ES-I3 (cell line): ENCODE measurements around the gene PCDHGC4.

Source experiments
- H3K36me3 ChIP-seq: 2 replicates; pipeline ENCODE4 v1.6.1; 2013; ENCODE audit warnings: mild to moderate bottlenecking, low read length, control low read depth, moderate library complexity; ENCODE audit not compliant: insufficient read depth
- H3K4me1 ChIP-seq: 2 replicates; pipeline ENCODE4 v1.6.1; 2013; ENCODE audit warnings: mild to moderate bottlenecking, control low read depth, low read length; ENCODE audit not compliant: insufficient read depth
- H3K9ac ChIP-seq: 2 replicates; pipeline ENCODE4 v1.6.1; 2013; ENCODE audit warnings: low read depth, mild to moderate bottlenecking, low read length, moderate library complexity
- H3K9me3 ChIP-seq: 2 replicates; pipeline ENCODE4 v1.6.1; 2013; ENCODE audit warnings: mild to moderate bottlenecking, low read length, moderate library complexity; ENCODE audit not compliant: control insufficient read depth, insufficient read depth

Gene PCDHGC4

GRCh38 chr5:141484641-141485311 is at the start of gene PCDHGC4:
Gene PCDHGC4, plus strand, starts transcription at chr5:141485030. Its CDS starts 144 bp downstream, at chr5:141485174.
- Histone ChIP-seq H3K9me3 (no peaks in the 10 kb centered on the region), H3K36me3 (no peaks in the 10 kb centered on the region), H3K4me1 (peaks cover 25% of the 10 kb centered on the region), H3K9ac (peak within 1 kb of the TSS; percentile 70)

DNA sequence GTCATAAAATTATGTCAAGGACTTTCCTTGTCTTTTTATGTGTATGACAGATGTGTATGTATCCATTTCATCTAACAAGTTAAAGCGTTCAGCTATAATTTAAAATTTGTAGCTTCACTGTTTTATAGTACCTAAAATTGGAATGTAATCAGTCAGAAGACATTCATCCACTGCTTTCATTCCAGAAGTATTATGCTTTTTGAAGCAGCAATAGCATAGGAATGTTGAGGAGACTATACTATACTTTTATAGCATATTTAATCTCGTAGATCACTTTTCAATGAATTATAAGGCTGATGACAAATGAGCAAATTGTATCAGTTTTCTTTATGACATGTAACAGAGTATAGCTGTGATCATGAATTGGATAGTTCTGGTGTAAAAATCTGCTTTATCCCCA is 47.6 kb upstream of the PCDHGC4 start:
- no peaks in the 10 kb centered on the region for H3K36me3 ChIP-seq
- no peak overlapping the region for H3K9ac ChIP-seq
- no peaks in the 10 kb centered on the region; the same call in 1 of the 2 replicates for H3K9me3 ChIP-seq
- no peaks in the 10 kb centered on the region for H3K4me1 ChIP-seq

DNA sequence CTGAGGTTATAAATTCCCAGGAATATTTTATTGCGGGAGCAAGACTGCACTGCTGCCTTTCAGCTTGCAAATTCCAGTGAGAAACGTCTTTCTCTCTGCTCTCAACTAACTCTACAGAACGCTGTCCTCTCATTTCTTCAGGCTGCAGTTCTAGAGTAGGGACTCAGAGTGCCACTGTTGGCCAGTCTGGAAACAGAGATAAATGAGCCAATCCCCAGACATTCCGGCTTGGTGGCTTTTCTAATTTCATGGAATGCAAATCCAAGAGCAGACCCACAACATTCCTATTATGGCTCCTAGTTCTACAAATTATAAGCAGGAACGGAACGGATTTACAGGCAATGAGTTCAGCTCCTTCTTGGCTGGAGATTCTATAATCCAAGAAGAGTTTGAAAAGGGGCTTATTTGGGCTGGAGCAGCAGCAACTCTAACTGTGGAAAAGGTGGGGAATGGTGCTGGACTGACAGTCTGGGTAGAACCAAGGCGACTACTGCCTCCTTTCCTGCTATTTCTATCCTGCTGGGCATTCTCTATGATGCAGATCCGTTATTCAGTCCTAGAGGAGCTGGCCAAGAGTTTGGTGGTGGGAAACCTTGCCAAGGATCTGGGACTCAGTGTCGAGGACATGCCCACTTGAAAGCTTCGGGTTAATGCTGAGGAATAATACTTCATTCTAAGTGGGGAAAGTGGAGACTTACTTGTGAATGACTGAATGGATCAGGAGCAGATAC is 45.3 kb upstream of the PCDHGC4 start:
- Histone ChIP-seq H3K36me3 (no peaks in the 10 kb centered on the region), H3K4me1 (no peaks in the 10 kb centered on the region), H3K9me3 (no peaks in the 10 kb centered on the region; the same call in 1 of the 2 replicates), H3K9ac (no peak overlapping the region)

- Histone ChIP-seq H3K4me1 (no peaks in the 10 kb centered on the region), H3K9ac (no peak overlapping the region)
These were observed 44.5 kb upstream of the PCDHGC4 start for GRCh38 chr5:141440341-141440740.

GRCh38 chr5:141441571-141442170 is 43.2 kb upstream of the PCDHGC4 start:
- no peaks in the 10 kb centered on the region; the same call in 1 of the 2 replicates for H3K9me3 ChIP-seq
- no peaks in the 10 kb centered on the region for H3K36me3 ChIP-seq
- H3K9ac ChIP-seq, result no peak overlapping the region
- no peaks in the 10 kb centered on the region for H3K4me1 ChIP-seq

More at GRCh38 chr5:141440341-141440740, 44.5 kb upstream of the PCDHGC4 start:
- Histone ChIP-seq H3K36me3 (no peaks in the 10 kb centered on the region), H3K9me3 (no peaks in the 10 kb centered on the region; the same call in 1 of the 2 replicates)

- no peaks in the 10 kb centered on the region for H3K9me3 ChIP-seq
- no peaks in the 10 kb centered on the region for H3K36me3 ChIP-seq
- no peak overlapping the region for H3K9ac ChIP-seq
- no peaks in the 10 kb centered on the region for H3K4me1 ChIP-seq
These were observed 19.5 kb upstream of the PCDHGC4 start for GRCh38 chr5:141465351-141465750.

DNA sequence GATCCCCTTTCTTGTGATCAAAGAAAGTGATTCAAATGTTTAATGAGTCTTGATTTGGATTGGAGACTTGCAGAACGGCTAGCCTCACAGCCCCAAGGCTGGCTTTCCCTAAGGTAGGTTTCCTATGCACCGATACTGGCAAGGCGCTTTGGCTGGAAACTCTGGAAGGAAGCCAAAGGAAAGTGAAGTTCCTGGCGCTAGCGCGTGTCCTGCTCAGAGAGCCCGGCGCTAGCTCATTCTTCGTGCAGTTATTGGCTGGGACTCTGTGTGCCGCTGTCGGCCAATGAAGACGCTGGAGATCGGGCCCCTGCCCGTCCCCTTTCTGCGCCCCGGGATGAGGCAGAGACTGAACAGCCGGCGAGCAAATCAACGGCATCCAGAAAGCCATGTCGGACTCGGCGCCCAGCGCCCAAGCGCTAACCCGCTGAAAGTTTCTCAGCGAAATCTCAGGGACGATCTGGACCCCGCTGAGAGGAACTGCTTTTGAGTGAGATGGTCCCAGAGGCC is 9.2 kb upstream of the PCDHGC4 start, which contains the start of gene PCDHGC3:
Gene PCDHGC3, plus strand, starts transcription at position 342 of the 507 bp plus-strand sequence. Its CDS starts 151 bp downstream, at position 493.
- Histone ChIP-seq H3K9me3 (no peaks in the 10 kb centered on the region), H3K4me1 (no peaks in the 10 kb centered on the region), H3K9ac (peak within 1 kb of the TSS; percentile 66), H3K36me3 (no peaks in the 10 kb centered on the region)

GRCh38 chr5:141476132-141476911 is 8.5 kb upstream of the PCDHGC4 start:
- Histone ChIP-seq H3K4me1 (no peaks in the 10 kb centered on the region), H3K9ac (peak overlapping the region; percentile 66; the same call in 1 of the 2 replicates), H3K36me3 (no peaks in the 10 kb centered on the region), H3K9me3 (no peaks in the 10 kb centered on the region)

DNA sequence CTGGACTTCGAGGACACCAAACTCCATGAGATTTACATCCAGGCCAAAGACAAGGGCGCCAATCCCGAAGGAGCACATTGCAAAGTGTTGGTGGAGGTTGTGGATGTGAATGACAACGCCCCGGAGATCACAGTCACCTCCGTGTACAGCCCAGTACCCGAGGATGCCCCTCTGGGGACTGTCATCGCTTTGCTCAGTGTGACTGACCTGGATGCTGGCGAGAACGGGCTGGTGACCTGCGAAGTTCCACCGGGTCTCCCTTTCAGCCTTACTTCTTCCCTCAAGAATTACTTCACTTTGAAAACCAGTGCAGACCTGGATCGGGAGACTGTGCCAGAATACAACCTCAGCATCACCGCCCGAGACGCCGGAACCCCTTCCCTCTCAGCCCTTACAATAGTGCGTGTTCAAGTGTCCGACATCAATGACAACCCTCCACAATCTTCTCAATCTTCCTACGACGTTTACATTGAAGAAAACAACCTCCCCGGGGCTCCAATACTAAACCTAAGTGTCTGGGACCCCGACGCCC is 7.7 kb upstream of the PCDHGC4 start:
- peak overlapping the region; percentile 66; the same call in 1 of the 2 replicates for H3K9ac ChIP-seq
- H3K9me3 ChIP-seq, result no peaks in the 10 kb centered on the region
- H3K4me1 ChIP-seq, result no peaks in the 10 kb centered on the region
- no peaks in the 10 kb centered on the region for H3K36me3 ChIP-seq

- H3K9me3 ChIP-seq, result no peaks in the 10 kb centered on the region
- H3K9ac ChIP-seq, result no peak overlapping the region
- H3K36me3 ChIP-seq, result no peaks in the 10 kb centered on the region
- no peaks in the 10 kb centered on the region for H3K4me1 ChIP-seq
These were observed 7.0 kb upstream of the PCDHGC4 start for GRCh38 chr5:141477815-141478214.

DNA sequence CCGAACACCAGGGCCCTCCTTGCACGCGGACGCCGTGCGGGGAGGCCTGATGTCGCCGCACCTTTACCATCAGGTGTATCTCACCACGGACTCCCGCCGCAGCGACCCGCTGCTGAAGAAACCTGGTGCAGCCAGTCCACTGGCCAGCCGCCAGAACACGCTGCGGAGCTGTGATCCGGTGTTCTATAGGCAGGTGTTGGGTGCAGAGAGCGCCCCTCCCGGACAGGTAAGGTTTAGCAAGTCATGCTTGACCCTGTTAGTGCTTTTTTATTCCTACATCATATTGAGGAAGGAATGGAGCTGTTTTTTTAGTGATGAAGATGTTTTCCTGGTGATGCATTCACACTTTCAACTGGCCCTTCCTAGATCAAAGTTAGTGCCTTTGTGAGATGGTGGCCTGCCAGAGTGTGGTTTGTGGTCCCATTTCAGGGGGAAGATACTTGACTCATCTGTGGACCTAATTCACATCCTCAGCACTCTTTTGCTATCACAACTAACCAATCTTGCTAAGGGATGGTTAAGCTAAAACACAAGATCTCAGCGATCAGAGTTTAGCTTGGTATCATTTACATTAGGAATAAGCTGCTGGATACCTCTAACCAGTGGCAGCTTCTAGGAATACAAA is 6.4 kb upstream of the PCDHGC4 start:
- Histone ChIP-seq H3K4me1 (peaks cover 2% of the 10 kb centered on the region; the same call in 1 of the 2 replicates), H3K36me3 (no peaks in the 10 kb centered on the region), H3K9me3 (no peaks in the 10 kb centered on the region), H3K9ac (no peak overlapping the region)

GRCh38 chr5:141479776-141480175 is 5.1 kb upstream of the PCDHGC4 start:
- Histone ChIP-seq H3K9me3 (no peaks in the 10 kb centered on the region), H3K4me1 (peaks cover 12% of the 10 kb centered on the region; the same call in 1 of the 2 replicates), H3K9ac (no peak overlapping the region), H3K36me3 (no peaks in the 10 kb centered on the region)

DNA sequence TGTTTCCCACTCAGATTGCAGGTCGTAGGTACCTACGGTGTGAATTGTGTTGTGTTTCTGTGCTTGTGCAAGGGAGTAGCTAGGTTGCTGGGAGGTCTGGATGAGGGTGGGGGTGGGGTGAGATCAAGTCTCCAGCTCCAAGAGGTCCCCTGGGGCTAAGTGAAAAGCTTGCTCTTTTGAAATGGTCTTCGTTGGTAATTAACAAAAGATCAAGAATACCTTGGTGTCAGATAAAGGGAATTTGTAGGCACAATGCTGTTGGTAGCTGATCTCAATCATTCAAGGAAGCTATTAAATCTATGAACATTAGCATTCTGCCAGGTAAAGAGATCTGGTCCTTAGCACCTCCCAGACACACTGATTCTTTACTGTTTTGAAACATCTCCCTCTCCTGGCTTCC is 928 bp upstream of the PCDHGC4 start:
- Histone ChIP-seq H3K36me3 (no peaks in the 10 kb centered on the region), H3K9me3 (no peaks in the 10 kb centered on the region), H3K4me1 (peaks cover 21% of the 10 kb centered on the region), H3K9ac (peak overlapping the region; percentile 70; the same call in 1 of the 2 replicates)
